Aorta (tissue), 5 donors: ENCODE measurements around the gene MXD3. TPM values are rescaled to one million over a fixed set of nuclear protein-coding genes. Genes with fewer than 3 reads are reported as not detected.

Source experiments
- ATAC-seq: fragments of 200-7000 bp; cut with Tn5 transposase; one replicate; pipeline ENCODE4 v1.9.1; 2022; ENCODE audit warnings: moderate library complexity; ENCODE audit not compliant: low FRiP score
- DNase-seq, 2 donors: peaks; one replicate each; pipeline ENCODE4 v3.0.0-alpha.2; 2020
- H3K27ac ChIP-seq, 2 donors: one replicate each; pipeline ENCODE4 v1.5.1; 2013; ENCODE audit warnings: low read length in 2 of 2, mild to moderate bottlenecking in 2 of 2, moderate library complexity in 2 of 2, control low read depth in 1 of 2, inconsistent platforms in 1 of 2, low read depth in 1 of 2
- H3K27me3 ChIP-seq, 2 donors: one replicate each; pipeline ENCODE4 v1.6.1; 2013; ENCODE audit warnings: control low read depth in 1 of 2, low read length in 1 of 2, mild to moderate bottlenecking in 1 of 2, moderate library complexity in 1 of 2; ENCODE audit not compliant: insufficient read depth in 2 of 2, control insufficient read depth in 1 of 2
- H3K36me3 ChIP-seq, 2 donors: one replicate each; pipeline ENCODE4 v1.6.1; 2013; ENCODE audit warnings: control low read depth in 1 of 2, low read length in 1 of 2, mild to moderate bottlenecking in 1 of 2; ENCODE audit not compliant: insufficient read depth in 2 of 2, control insufficient read depth in 1 of 2
- H3K4me1 ChIP-seq, 2 donors: one replicate each; pipeline ENCODE4 v1.6.1; 2013; ENCODE audit warnings: low read length in 2 of 2, control low read depth in 1 of 2, mild to moderate bottlenecking in 1 of 2, moderate library complexity in 1 of 2; ENCODE audit not compliant: insufficient read depth in 2 of 2, control insufficient read depth in 1 of 2
- H3K4me3 ChIP-seq, 2 donors: one replicate each; pipeline ENCODE4 v1.5.1; 2013; ENCODE audit warnings: low read length in 2 of 2, control low read depth in 1 of 2, mild to moderate bottlenecking in 1 of 2
- H3K9me3 ChIP-seq: one replicate; pipeline ENCODE4 v1.6.1; 2013; ENCODE audit warnings: mild to moderate bottlenecking, low read length; ENCODE audit not compliant: control insufficient read depth
- WGBS, 2 donors: extraction: QIAGEN DNeasy Blood & Tissue Kit; methylation state at CpG; one replicate each; pipeline ENCODE4 v1.1.7; 2013; 5-methylcytosine and 5-hydroxymethylcytosine counted together
- intact Hi-C, 2 donors: fragments of 100-400 bp; cut with DNase I; formaldehyde crosslinking; loops; one replicate each; pipeline versions ENCODE4 v1.14.2 to v1.15.0; 2022
- polyA plus RNA-seq, 2 donors: library from polyadenylated mRNA; stranded (reverse); fragments of 200-250 nt; gene quantifications; one replicate each; pipeline ENCODE4 v1.2.3, GENCODE V29; 2013
- total RNA-seq, 2 donors: library from RNA; stranded (reverse); fragmentation: NEBNext Ultra II Directional; extraction: Animal tissue kit (Norgen Biotek cat#: 25700); gene quantifications; one replicate each; pipeline ENCODE4 v1.2.1, GENCODE V29; 2021
- donor health status: healthy with polysubstance abuse.
- donor health status: Bipolar disorder and iron deficiency.
- donor health status: DM: no; HTN: no; CAD: no.
- donor health status: DM: no; HTN: no; CAD: no.
- donor health status: DM: yes; HTN: yes; CAD: no.

Gene MXD3
- total and polyA plus RNA-seq, 4 donors: 4.1 to 52.6 (median 9.2) TPM

DNA sequence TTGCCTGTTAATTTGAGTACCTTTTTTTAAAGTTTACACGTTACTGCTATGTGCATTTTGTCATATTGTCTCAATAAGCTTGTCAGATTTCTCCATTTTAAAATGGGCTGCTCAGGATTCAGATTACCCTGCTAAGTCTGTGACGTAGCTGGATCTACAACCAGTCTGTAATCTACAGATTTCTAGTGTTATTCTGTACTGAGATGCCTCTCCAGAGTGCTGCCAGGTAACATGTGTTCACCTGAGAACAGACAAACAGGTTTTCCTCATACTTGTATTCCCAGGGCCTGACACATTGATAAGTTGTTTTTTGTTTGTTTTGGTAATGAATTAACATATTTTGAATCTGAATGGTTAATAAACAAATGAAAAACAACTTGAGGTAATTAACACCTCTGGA, 23.5 kb downstream of the MXD3 start:
- 78 to 85% methylated on average over 2 of the region's 2 CpGs for WGBS, 2 donors
- no peaks in the 10 kb centered on the region for H3K27me3 ChIP-seq
- no peak overlapping the region for H3K27ac ChIP-seq
- H3K9me3 ChIP-seq: no peaks in the 10 kb centered on the region
- peaks cover 8 to 15% of the 10 kb centered on the region in 2 donors for H3K36me3 ChIP-seq
- no peak overlapping the region for H3K4me3 ChIP-seq
- H3K4me1 ChIP-seq: no peaks in the 10 kb centered on the region
- intact Hi-C loops: no loop called here
- ATAC-seq (no peak), DNase-seq (no peak)

GRCh38 chr5:177276886-177277285, 34.8 kb downstream of the MXD3 start:
- no peak overlapping the region for H3K27ac ChIP-seq
- peaks cover 0 to 3% of the 10 kb centered on the region in 2 donors for H3K36me3 ChIP-seq
- ATAC-seq (no peak), DNase-seq (no peak)
- intact Hi-C loops: no loop called here
- H3K27me3 ChIP-seq: no peaks in the 10 kb centered on the region
- WGBS, 2 donors: 66 to 72% methylated on average over 1 of the region's 1 CpG
- no peaks in the 10 kb centered on the region for H3K4me1 ChIP-seq
- H3K4me3 ChIP-seq: no peak overlapping the region
- H3K9me3 ChIP-seq: no peaks in the 10 kb centered on the region

- no peaks in the 10 kb centered on the region for H3K9me3 ChIP-seq
- WGBS, 2 donors: 90 to 94% methylated on average over 6 of the region's 6 CpGs
- intact Hi-C loops: no loop called here
- H3K27ac ChIP-seq: no peak overlapping the region
- H3K4me3 ChIP-seq: no peak overlapping the region
- no peaks in the 10 kb centered on the region for H3K4me1 ChIP-seq
- ATAC-seq (no peak), DNase-seq (no peak)
- H3K36me3 ChIP-seq: peaks cover 0 to 3% of the 10 kb centered on the region in 2 donors
- H3K27me3 ChIP-seq: no peaks in the 10 kb centered on the region
These were observed 35.8 kb downstream of the MXD3 start for GRCh38 chr5:177275883-177276282.

DNA sequence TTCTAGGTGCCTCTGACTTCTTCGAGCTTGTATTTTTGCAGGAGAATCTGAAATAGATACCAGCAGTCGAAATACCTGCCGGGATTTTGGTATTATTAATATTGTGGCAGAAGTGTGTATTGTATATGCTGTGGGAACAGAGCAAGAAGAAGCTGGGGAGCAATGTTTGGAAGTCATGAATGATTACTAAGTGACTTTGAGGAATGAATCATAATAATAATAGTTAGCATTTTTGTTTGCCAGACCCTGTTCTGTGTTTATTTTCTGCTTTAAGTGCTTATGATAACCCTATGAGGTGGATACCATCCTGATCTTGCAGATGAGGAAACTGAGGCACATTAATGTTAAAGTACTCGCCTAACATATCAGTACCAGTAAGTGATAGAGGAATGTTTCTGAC, 40.6 kb downstream of the MXD3 start:
- intact Hi-C loops: no loop called here
- ATAC-seq (no peak), DNase-seq (no peak)
- WGBS, 2 donors: 94 to 98% methylated on average over 4 of the region's 4 CpGs
- H3K4me3 ChIP-seq: no peak overlapping the region
- peaks cover 5 to 9% of the 10 kb centered on the region in 2 donors for H3K36me3 ChIP-seq
- H3K27ac ChIP-seq: no peak overlapping the region
- H3K4me1 ChIP-seq: no peaks in the 10 kb centered on the region
- no peaks in the 10 kb centered on the region for H3K27me3 ChIP-seq
- H3K9me3 ChIP-seq: no peaks in the 10 kb centered on the region

GRCh38 chr5:177270653-177271052, 41.0 kb downstream of the MXD3 start:
- Histone ChIP-seq H3K36me3 (peaks cover 4 to 9% of the 10 kb centered on the region in 2 donors), H3K9me3 (no peaks in the 10 kb centered on the region), H3K27me3 (no peaks in the 10 kb centered on the region), H3K4me1 (no peaks in the 10 kb centered on the region), H3K4me3 (no peak overlapping the region), H3K27ac (no peak overlapping the region)
- ATAC-seq (no peak), DNase-seq (no peak)
- 86 to 93% methylated on average over 3 of the region's 3 CpGs for WGBS, 2 donors
- intact Hi-C loops: no loop called here

GRCh38 chr5:177269976-177270375, 41.7 kb downstream of the MXD3 start:
- Histone ChIP-seq H3K4me3 (no peak overlapping the region), H3K4me1 (no peaks in the 10 kb centered on the region), H3K27ac (no peak overlapping the region), H3K9me3 (no peaks in the 10 kb centered on the region), H3K27me3 (no peaks in the 10 kb centered on the region), H3K36me3 (peaks cover 4 to 9% of the 10 kb centered on the region in 2 donors)
- intact Hi-C loops: no loop called here
- WGBS, 2 donors: 85 to 86% methylated on average over 3 of the region's 3 CpGs
- ATAC-seq (no peak), DNase-seq (no peak)

- DNase-seq (no peak), ATAC-seq (no peak)
- intact Hi-C loops: no loop called here
- Histone ChIP-seq H3K27ac (no peak overlapping the region), H3K36me3 (peaks cover 4 to 9% of the 10 kb centered on the region in 2 donors), H3K4me1 (no peaks in the 10 kb centered on the region), H3K4me3 (no peak overlapping the region), H3K9me3 (no peaks in the 10 kb centered on the region), H3K27me3 (no peaks in the 10 kb centered on the region)
- WGBS, 2 donors: 89 to 94% methylated on average over 7 of the region's 7 CpGs
These were observed 42.3 kb downstream of the MXD3 start for GRCh38 chr5:177269232-177269895.

DNA sequence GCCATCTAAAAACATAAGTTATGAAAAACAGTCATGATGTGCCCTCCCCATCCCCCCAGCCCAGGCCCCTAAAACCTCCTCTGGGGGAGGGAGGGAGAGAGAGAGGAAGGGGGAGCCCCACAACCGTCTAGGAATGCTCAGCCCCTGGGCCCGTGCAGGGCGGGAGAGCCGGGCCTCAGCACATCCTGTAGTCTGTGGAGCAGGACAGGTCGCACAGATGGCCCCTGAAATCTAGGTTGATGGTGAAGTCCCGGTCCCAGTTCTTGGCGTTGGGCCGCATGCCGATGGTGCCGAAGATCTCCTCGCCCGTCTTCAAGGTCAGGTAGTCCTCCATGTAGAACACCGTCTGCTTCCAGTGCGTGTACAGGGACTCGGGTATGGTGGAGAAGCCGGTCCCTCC, 46.3 kb downstream of the MXD3 start:
- peaks cover 4 to 9% of the 10 kb centered on the region in 2 donors for H3K36me3 ChIP-seq
- DNase-seq: no peak
- H3K9me3 ChIP-seq: no peaks in the 10 kb centered on the region
- no peaks in the 10 kb centered on the region for H3K27me3 ChIP-seq
- 88 to 89% methylated on average over 16 of the region's 16 CpGs for WGBS, 2 donors
- H3K4me1 ChIP-seq: no peaks in the 10 kb centered on the region
- ATAC-seq: no peak
- no peak overlapping the region for H3K27ac ChIP-seq
- intact Hi-C loops: no loop called here
- H3K4me3 ChIP-seq: no peak overlapping the region

GRCh38 chr5:177264178-177264577, 47.5 kb downstream of the MXD3 start:
- 76 to 78% methylated on average over 1 of the region's 1 CpG for WGBS, 2 donors
- H3K9me3 ChIP-seq: no peaks in the 10 kb centered on the region
- no peak overlapping the region for H3K4me3 ChIP-seq
- ATAC-seq (no peak), DNase-seq (no peak)
- intact Hi-C loops: no loop called here
- no peaks in the 10 kb centered on the region for H3K27me3 ChIP-seq
- no peak overlapping the region for H3K27ac ChIP-seq
- no peaks in the 10 kb centered on the region for H3K36me3 ChIP-seq
- no peaks in the 10 kb centered on the region for H3K4me1 ChIP-seq
